Ovary (tissue), 3 donors: Measurements from ENCODE around the gene EXOC1L.

Experiments
- EP300 ChIP-seq: sonication (generic); formaldehyde crosslinking; IDR thresholded peaks from one replicate; pipeline ENCODE4 v1.6.1; 2017; ENCODE audit warnings: antibody characterized with exemption
- POLR2A ChIP-seq: fragments of 450-650 bp; IDR thresholded peaks from one replicate; pipeline ENCODE4 v1.6.1; 2017; ENCODE audit warnings: antibody characterized with exemption, mild to moderate bottlenecking, moderate library complexity
- TF ChIP-seq, protein P1 (sequence below), 3 donors: fragments of 450-650 bp in 2 of 3; fragments of 200-600 bp in 1 of 3; IDR thresholded peaks; one replicate each; pipeline versions ENCODE4 v1.5.1 to v1.8.0; 2016 to 2022; ENCODE audit warnings: antibody characterized with exemption in 3 of 3, mild to moderate bottlenecking in 1 of 3
- donor health status: DM: no; HTN: no; CAD: no.

DNA sequence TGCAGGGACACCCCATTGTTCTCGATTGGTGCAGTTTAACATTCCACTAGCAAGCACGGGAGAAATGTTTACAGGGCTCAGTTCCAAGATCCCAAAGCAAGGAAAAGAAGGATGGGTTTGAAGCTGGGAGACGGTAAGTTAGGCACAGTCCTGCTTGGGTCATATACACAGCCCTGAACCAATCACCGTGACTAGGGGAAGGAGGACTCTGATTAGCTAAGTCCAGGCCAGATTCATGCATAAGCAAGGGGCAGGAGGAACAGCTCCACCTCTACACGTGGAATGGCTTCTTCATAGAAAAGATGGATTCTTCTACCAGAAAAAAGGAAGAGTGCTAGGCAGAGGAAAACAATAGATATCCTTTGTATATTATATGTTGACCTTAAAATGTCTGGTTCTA is 11.0 kb upstream of the EXOC1L start:
- TF ChIP-seq, protein P1, sequence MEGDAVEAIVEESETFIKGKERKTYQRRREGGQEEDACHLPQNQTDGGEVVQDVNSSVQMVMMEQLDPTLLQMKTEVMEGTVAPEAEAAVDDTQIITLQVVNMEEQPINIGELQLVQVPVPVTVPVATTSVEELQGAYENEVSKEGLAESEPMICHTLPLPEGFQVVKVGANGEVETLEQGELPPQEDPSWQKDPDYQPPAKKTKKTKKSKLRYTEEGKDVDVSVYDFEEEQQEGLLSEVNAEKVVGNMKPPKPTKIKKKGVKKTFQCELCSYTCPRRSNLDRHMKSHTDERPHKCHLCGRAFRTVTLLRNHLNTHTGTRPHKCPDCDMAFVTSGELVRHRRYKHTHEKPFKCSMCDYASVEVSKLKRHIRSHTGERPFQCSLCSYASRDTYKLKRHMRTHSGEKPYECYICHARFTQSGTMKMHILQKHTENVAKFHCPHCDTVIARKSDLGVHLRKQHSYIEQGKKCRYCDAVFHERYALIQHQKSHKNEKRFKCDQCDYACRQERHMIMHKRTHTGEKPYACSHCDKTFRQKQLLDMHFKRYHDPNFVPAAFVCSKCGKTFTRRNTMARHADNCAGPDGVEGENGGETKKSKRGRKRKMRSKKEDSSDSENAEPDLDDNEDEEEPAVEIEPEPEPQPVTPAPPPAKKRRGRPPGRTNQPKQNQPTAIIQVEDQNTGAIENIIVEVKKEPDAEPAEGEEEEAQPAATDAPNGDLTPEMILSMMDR (IDR thresholded peaks at IDR 0.05): no peak
- TF ChIP-seq POLR2A (no peak), EP300 (no peak)
